T-helper 2 cell treated with Interferon-gamma antibody and Interleukin-4, amounts not matched to agents 100 ng/mL and 5 ng/mL, for 36 hours (primary cell): ENCODE data around the gene ENG. TPM values are rescaled to one million over a fixed set of nuclear protein-coding genes. Genes with fewer than 3 reads are reported as not detected.

Experiments used
- intact Hi-C: fragments of 100-400 bp; cut with micrococcal nuclease; formaldehyde crosslinking; loops from one replicate; pipeline ENCODE4 v1.15.1; 2023
- total RNA-seq: library from RNA; stranded (reverse); gene quantifications from 2 replicates; pipeline ENCODE4 v1.2.3, GENCODE V29; 2022

ENG gene
- total RNA-seq, 1 donor from 2014 or later: 21.4 TPM

DNA sequence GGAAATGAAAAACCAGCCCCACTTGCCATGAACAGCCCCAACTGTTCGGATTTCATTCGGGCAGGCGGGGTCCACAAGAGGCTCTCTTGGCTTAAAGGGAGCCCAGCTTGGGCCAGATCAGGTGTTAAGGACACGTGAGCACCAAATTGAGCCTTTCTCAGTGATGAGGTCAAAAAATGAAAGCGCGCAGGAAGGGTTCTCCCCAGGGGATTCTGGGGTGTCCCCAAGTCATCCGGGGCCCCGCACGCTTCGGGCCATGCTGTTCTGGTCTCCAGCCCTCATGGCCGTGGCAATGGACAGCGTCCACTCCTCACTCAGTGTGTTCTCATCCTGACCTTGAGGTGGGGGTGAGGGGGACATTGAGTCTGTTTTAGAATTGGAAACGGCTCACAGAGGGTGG is 12.1 kb upstream of the ENG start:
- intact Hi-C loops: no loop called here

DNA sequence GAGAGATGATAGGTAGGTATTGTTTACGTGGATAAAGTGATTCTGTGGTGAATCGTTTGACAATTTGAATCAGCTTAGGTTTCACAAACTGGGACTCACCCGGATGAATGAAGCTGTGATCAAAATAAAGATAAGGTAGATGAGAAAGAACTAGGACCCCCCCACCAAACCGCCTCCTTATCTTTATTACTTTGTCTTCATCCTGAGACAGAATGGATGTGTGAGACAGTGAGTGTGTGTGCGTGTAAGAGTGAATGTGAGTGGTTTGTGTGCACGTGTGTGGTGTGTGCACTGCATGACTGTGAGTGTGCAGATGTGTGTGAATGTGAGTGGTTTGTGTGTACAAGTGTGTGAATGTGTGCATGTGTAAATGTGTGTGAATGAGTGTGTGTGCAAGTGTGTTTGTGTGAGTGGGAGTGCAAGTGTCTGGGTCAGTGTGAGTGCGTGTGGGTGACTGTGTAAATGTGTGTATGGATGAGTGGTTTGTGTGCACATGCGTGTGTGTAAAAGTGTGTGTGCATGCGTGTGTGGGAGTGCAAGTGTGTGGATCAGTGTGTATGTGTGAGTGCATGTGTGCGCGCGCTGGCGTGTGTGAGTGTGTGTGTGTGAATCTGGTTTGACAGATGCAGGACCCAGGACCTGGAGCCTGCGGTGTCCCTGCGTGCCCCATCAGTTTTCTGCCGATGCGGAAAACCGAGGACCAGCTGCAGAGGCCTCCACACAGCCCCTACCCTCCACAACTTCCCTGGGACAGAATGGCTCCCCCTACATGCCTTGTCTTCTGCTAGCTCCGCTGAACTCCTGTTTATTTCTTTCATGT is 11.4 kb upstream of the ENG start:
- intact Hi-C loops: no loop called here

DNA sequence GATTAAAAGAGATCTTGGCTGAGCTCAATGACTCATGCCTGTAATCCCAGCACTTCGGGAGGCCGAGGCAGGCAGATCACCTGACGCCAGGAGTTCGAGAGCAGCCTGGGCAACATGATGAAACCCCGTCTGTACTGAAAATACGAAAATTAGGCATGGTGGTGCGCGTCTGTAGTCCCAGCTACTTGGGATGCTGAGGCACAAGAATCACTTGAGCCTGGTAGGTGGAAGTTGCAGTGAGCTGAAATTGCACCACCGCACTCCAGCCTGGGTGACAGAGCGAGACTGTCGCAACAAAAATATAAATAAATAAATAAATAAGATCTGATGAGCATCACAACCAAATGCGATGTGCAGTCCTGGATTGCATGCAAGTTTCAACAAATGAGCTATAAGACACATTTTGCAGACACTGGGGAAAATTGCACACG is 8.7 kb upstream of the ENG start:
- intact Hi-C loops: no loop called here

DNA sequence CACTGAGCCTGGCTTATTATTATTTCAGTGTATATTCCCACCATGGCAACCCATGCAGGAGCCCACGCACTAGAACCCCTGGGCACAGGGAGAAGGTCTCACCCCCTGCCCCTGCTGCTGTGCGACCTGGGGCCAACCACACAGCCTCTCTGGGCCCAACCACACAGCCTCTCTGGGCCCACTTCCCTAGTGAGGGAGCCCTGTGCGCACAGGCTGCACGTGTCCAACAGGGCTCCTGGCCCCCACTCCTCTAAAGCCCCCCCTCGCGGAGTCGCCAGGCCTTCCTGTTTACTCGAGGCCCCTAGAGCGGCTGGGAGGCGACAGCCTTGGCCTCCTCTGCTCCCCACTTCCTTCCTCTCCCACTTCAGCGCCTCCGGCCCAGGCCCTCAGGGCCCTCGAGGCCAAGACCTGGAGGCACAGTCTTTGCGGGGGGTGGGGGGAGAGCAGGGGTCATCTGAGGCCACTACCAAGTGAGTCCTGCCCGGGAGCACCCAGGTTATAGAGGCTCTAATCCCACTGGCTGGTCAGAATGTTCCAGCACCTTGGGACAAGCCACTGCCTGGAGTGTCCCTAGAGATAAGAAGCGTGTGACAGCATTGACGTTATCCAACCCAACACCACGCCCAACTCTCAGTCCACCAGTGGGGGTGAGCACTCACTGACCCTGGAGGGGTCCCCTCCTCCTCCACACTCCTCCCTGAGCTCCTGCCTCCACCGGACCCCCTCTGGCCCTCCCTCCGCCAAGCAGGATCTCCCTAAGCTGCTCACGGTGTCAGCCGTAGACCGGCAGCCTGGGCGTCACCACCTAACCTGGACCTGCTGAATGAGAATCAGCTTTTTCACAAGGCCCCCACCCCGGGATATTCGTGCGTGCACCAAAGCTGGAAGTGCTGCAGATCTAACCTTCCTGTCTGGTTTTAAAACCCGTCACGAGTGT is 7.9 kb upstream of the ENG start:
- intact Hi-C loops: no loop called here

DNA sequence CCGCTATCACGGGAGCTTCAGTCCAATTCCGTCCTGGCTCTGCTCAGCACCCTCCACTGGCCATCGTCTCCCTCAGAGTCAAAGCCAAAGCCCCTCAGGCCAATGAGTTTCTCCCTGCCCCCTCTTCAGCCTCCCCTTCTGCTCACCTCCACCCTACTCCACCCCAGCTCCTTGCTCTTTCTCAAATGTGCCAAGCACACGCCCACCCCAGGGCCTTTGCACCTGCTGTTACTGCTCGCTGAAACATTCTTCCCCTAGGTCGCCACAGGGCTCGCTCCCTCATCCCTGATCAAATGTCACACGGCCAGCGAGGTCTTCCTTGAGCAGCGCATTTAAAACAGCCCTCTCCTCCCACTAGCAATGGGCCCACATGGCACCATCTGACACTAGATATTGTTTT is 6.3 kb upstream of the ENG start:
- intact Hi-C loops: no loop called here

DNA sequence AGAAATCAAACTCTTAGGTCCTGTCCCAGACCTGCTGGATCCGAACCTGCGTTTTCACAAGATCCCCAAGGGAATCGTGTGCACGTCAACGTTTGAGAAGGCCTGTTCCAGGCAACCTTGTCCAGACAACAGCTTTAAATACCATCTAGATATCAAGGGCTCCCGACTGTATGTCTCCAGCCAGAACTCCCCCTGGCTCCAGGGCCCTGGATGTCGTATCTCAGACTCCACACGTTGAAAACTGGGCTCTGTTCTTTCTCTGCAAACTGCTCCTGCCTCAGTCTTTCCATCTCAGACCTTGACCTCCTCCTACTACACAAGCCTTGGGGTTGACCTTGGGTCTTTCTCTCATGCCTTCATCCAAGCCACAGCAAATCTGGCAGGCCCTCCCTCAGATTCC is 5.8 kb upstream of the ENG start:
- intact Hi-C loops: no loop called here

DNA sequence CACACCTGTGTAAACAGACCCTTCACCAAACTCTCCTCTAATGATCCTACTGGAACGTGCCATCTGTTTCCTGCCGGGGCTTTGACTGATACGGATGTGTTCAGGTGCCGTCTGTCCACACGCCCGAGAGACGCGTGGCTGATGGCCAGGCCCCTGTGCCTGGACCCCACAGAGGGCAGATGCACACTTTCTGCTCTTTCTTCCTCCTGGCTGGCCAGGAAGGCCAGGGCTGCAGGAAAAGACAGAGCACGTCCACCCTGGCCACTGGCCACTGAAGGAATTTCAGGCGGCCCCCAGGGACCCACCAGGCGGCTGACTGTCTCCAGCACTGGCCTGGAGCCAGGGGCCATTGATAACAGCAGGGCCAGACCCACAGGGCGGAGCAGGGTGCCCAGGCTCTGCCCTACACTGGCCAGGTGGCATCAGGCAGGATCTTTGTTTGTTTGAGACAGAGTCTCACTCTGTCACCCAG is 3.6 kb upstream of the ENG start:
- intact Hi-C loops: no loop called here

DNA sequence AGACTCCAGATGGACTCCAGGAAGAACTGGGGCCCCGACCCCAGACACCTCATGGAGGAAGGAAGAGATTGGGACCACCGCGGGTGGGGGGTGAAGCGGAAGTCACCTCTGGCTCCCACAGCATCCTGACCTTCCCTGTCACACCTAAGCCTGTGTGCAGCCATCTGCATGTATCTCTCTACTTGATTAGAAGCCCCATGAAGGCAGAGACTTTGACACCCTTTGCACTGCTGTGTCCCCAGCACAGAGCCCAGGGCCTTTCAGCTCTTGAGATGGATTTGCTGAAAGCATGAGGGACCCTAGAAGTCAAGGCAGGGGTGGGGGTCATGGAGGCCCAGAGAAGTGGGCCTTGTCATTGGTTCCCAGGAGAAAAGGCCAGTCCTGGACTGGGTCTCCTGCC is 2.8 kb upstream of the ENG start:
- intact Hi-C loops: no loop called here

DNA sequence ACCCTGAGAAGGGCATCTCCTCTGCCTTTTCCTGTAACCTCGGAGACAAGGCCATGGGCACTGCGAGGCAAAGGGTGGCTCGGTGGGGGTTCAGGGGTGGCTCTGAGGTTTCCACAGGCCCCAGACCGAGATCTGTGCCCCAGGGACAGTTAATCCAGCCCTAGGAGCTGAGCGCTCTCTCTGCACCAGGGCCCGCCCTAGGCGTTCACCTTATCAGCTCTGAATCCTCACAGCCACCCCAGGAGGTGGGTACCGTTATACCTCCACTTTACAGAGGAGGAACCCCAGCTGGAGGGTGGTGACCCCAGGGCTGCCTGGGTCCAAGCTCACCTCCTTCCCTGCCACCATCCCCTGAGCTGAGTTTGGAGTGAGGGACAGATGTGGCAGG is 2.3 kb upstream of the ENG start:
- intact Hi-C loops: no loop called here

DNA sequence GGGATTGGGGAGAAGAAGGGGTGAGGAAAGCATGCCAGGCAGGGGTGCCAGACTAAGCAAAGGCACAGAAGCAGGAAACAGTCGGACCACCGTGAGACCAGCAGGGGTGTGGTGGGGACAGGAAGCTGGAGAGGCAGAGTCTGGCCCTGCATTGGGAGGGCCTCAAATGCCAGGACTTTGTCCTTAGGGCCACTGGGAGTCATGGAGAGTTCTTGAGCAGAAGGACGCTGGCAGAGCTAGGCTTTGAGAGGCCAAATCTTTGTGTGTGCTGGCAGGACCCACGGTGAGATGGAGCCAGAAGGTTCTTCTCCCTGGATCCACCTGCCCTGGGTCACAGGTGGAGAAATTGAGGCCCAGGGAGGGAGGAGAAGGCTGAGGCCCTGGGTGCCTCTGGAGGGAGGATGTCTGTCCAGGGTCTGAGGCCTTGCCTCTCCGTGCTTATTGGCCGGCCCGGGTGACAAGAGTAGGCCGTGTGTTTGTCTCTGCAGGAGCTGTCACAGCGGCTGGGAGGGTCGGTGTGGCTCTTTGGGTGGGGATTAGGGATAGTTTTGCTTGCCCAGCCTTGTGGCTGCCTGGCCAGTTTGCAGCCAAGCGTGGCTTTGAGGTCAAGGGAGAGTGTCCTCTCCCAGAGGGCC is 1.8 kb upstream of the ENG start:
- intact Hi-C loops: no loop called here

DNA sequence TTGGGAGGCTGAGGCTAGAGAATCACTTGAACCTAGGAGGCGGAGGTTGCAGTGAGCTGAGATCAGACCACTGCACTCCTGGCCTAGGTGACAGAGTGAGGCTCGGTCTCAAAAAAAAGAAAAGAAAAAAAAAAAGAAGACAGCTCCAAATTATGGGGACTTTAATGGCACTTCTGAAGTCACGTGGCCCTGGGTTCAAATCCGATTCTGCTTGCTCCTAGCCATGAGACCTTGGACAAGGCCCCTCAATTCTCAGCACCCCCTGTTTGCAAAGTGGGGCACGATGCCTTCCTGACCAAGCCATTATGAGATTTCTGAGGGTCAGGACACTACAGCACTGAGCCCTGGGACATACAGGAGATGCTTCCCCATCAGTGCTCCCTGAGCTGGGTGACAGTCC is 1.1 kb upstream of the ENG start:
- intact Hi-C loops: no loop called here

DNA sequence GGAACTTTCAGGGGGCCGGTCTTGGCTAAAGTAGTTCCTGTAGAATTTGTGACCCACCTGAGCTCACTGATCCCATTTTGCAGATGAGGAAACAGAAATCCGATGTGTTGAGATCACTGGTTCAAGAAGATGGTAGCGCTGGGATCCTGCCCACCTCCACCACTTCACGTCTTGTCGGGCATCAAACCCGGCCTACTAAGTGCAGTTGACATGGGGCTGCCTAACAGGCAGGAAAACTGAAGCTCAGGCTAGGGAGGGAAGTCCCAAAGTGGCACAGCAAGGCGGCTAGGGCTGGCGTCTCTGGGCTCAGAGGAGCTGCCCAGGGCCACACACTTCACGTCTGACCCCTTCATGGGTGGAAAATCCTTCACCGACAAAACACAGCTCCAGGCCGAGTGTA is 502 bp upstream of the ENG start:
- intact Hi-C loops: no loop called here

DNA sequence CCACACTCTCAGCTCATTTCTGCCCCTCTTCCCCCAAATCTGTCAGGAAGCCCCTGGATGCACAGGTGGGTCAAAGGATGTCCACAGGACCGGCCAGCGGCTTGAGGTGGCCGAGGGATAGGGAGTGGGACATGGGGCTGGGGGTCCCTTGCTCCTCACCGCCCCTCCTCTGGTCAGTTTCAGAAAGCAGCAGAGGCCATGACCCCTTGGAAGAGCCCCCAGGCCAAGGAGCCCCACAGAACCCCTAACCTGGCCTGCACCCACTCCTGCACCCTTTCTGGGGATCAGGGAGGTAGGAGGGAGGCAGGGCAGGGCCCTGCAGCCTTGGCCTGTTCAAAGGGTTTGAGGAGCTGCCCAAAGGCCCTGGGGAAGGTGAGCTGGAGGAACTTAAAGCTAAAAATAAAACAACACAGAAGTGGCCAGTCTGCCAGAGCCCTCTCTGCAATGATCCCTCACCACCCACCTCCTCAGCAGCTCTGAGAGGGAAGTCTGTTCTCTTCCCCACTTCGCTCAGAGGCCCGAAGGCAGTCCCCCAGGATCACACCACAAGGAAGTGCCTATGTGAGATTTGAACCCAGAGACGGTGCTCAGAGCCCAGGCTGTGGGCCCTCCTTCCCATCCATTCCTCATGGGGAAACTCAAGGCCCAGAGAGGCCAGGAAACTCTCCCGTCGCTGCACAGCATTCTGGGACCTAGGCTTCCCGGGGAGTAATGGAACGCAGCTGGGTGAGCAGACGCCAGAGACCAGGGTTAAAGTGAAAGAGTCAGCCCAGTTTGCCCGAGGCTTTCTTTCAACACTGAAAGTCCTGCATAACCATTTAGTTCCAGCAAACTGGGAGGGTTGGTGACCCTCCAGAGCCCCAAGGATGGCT is 910 bp downstream of the ENG start:
- intact Hi-C loops: no loop called here

DNA sequence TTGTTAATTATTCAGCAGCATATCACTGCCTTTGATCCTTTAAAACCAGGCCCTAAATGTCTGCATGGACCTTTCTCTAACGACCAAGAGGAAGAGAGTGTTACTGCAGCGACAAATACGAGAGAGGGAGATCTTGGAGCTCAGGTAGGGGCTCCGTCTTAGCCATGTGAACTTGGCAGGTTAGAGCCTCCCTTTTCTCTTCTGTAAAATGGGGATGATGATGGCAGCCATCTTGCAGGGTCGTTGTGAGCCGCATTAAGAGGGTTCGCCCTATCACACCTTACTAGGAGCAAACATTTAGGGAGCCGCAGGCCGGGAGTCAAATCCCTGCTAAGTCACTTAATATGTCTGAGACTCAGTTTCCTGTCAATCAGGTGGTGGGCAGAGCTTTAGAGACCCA is 1.6 kb downstream of the ENG start:
- intact Hi-C loops: no loop called here

DNA sequence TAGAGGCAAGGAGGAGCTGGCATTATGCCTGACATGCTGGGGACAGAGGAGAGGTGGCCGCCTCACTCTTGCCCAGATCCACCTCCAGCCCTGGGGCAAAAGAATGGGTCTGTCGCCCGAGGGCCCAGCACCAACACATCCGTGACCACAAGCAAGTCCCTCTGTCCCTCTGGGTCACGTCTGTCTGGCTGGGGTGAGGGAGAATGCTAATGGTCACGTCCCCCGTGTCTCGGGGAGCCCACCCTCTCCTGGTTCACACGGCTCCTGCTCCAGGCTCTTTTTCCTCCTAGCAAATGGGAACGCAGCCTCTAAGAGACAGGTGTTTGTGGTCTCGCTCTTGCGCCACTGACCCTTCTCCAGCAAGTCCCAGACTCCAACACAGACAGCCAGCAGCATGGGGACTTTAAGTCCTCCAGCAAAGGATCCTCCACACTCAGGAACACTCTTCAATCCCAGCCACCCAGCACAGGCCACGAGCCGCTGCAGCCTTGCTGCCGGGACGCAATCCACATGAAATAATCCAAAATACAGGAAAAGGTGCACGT is 4.1 kb downstream of the ENG start:
- intact Hi-C loops: no loop called here

DNA sequence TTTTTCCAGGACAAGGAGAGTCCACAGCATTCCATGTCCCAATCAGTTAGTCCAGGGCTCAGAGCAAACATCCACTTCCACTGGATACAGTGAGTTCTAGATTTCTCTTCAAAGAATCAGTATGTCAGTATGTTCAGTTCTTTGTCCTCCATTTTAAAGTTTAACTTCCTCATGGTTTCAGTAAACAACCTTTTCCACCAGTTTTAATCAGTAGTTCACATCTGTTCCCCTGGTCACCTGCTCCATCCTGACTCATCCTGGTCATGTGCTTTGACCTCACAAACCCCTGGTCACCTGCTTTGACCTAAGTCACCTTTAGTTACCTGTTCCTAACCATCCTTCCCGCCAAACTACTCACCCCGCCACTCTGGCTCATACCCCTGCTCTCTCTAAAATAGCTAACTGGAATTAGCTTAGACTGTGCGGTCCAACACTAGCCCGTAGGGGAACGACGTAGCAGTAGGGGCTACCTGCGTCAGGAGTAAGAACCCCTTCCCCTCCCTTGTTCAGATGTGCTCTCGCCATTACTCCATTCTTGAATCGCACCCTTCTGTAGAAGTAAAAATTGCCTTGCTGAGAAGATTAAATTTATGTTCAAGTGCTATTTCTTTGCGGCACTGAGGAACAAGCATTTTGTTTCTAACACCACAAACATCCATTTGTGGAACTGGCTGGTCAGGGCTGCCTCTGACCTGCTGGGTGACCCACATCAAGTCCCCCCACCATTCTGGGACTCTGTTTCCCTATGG is 5.5 kb downstream of the ENG start:
- intact Hi-C loops: no loop called here

DNA sequence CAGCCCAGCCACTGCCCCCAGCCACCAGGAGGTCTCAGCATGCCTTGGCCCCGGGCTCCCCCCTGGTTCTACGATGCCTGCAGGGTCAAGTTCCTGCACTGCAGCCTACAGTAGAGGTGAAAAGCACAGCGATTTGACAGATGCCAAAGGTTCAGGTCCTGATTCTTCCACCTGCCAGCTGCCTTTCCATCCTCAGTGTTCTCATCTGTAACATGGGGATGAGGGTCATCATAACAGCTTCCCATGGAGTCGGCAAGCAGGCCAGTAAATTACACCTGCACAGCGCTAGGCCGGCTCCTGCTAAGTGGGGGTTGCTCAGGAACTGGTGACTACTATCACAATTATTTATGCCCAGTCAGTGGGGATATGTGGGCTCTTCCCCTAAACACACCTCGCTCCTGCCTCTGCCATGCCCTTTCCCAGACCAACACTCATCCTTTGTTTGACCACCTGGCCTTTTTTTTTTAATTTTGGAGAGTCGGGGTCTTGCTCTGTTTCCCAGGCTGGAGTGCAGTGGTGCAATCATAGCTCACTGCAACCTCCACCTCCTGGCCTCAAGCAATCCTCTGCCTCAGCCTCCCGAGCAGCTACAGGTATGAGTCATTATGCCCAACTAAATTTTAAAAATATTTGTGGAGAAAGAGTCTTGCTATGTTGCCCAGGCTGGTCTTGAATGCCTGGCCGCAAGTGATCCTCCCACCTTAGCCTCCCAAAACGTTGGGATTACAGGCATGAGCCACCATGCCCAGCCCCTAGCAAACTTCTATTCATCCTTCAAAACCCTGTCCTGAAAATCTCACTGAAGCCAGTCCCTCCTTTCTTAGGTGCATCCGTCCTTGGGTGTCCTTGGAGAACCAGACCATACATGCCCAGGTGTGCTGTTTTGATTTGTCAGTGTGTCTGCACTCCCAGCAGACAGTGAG is 6.4 kb downstream of the ENG start:
- intact Hi-C loops: no loop called here

DNA sequence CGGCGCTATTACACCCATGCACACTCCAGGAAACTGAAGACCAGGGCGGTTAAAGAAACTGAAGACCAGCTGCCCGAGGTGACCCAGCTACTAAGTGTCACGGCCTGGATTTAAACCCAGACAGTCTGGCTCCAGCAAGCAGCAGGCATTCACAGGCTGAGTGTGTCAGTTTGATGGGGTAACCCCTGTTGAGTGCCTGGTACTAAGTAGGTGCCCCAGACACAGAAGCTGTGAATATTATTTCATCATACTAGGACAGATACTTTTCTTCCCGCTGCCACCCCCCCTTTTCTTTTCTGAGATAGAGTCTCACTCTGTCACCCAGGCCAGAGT is 7.3 kb downstream of the ENG start:
- intact Hi-C loops: no loop called here
